ENCODE data around the gene NRXN3.

NRXN3 gene

GRCh38 chr14:79588398-79588797, 1418.2 kb downstream of the NRXN3 start:
- CTCF ChIA-PET, result interaction anchor here (0.8 to 0.9 kb wide), 2 partner anchors 23 to 24 kb away, joined by 3 read pairs; no protein-coding TSS in a partner anchor

GRCh38 chr14:79596551-79596950, 1426.4 kb downstream of the NRXN3 start:
- POLR2A ChIA-PET, result no interaction called here

More at GRCh38 chr14:79588398-79588797, 1418.2 kb downstream of the NRXN3 start:
- POLR2A ChIA-PET, result no interaction called here
- TF ChIP-seq CTCF (IDR thresholded peaks at IDR 0.05; ENCODE audit: control extremely low read depth, extremely low read depth, low read depth, missing control alignments), result no peak
- no peak for DNase-seq (ENCODE audit: extremely low spot score)

GRCh38 chr14:79597566-79597965, 1427.4 kb downstream of the NRXN3 start:
- DNase-seq (ENCODE audit: extremely low spot score), result no peak
- CTCF ChIA-PET, result no interaction called here
- POLR2A ChIA-PET, result no interaction called here
- no peak for TF ChIP-seq CTCF (IDR thresholded peaks at IDR 0.05; ENCODE audit: control extremely low read depth, extremely low read depth, low read depth, missing control alignments)

More at GRCh38 chr14:79596551-79596950, 1426.4 kb downstream of the NRXN3 start:
- no peak for TF ChIP-seq CTCF (IDR thresholded peaks at IDR 0.05; ENCODE audit: control extremely low read depth, extremely low read depth, low read depth, missing control alignments)
- CTCF ChIA-PET, result no interaction called here
- no peak for DNase-seq (ENCODE audit: extremely low spot score)

- ChIA-PET CTCF (no interaction called here), POLR2A (no interaction called here)
- no peak for TF ChIP-seq CTCF (IDR thresholded peaks at IDR 0.05; ENCODE audit: control extremely low read depth, extremely low read depth, low read depth, missing control alignments)
- DNase-seq (ENCODE audit: extremely low spot score), result no peak
These were observed 1428.2 kb downstream of the NRXN3 start for GRCh38 chr14:79598339-79598738.

- CTCF ChIA-PET, result no interaction called here
- POLR2A ChIA-PET, result no interaction called here
- no peak for DNase-seq (ENCODE audit: extremely low spot score)
- TF ChIP-seq CTCF (IDR thresholded peaks at IDR 0.05; ENCODE audit: control extremely low read depth, extremely low read depth, low read depth, missing control alignments), result no peak
These were observed 1429.1 kb downstream of the NRXN3 start for GRCh38 chr14:79599239-79599638.

GRCh38 chr14:79600406-79600805, 1430.2 kb downstream of the NRXN3 start:
- POLR2A ChIA-PET, result no interaction called here
- no peak for DNase-seq (ENCODE audit: extremely low spot score)
- CTCF ChIA-PET, result no interaction called here
- TF ChIP-seq CTCF (IDR thresholded peaks at IDR 0.05; ENCODE audit: control extremely low read depth, extremely low read depth, low read depth, missing control alignments), result no peak

- CTCF ChIA-PET, result no interaction called here
- no peak for DNase-seq (ENCODE audit: extremely low spot score)
- POLR2A ChIA-PET, result no interaction called here
- TF ChIP-seq CTCF (IDR thresholded peaks at IDR 0.05; ENCODE audit: control extremely low read depth, extremely low read depth, low read depth, missing control alignments), result no peak
These were observed 1431.4 kb downstream of the NRXN3 start for GRCh38 chr14:79601579-79601978.
